Hepatocyte (in vitro differentiated cells): ENCODE data around the gene PDE4D. TPM values are rescaled to one million over a fixed set of nuclear protein-coding genes. Genes with fewer than 3 reads are reported as not detected.

Experiments used
- DNase-seq: peaks from one replicate; pipeline ENCODE4 v3.0.0-alpha.2; 2016; ENCODE audit warnings: low spot score
- H2AFZ ChIP-seq: fragments of 200-600 bp; sonication (generic); 2 replicates; pipeline ENCODE4 v1.6.0; 2016; ENCODE audit warnings: antibody characterized with exemption, mild to moderate bottlenecking
- H3K27ac ChIP-seq: fragments of 200-600 bp; sonication (generic); 2 replicates; pipeline ENCODE4 v1.5.1; 2016; ENCODE audit warnings: mild to moderate bottlenecking
- H3K27me3 ChIP-seq: fragments of 200-600 bp; sonication (generic); 2 replicates; pipeline ENCODE4 v1.6.1; 2016
- H3K36me3 ChIP-seq: fragments of 200-600 bp; sonication (generic); replicated peaks from 2 replicates; pipeline ENCODE4 v1.5.1; 2016; ENCODE audit warnings: low read depth; ENCODE audit not compliant: insufficient read depth
- H3K4me1 ChIP-seq: fragments of 200-600 bp; sonication (generic); 2 replicates; pipeline ENCODE4 v1.5.1; 2016; ENCODE audit warnings: mild to moderate bottlenecking, moderate library complexity; ENCODE audit not compliant: insufficient read depth
- H3K4me2 ChIP-seq: fragments of 200-600 bp; sonication (generic); 2 replicates; pipeline ENCODE4 v1.6.0; 2016
- H3K4me3 ChIP-seq: fragments of 200-600 bp; sonication (generic); 2 replicates; pipeline ENCODE4 v1.5.1; 2016; ENCODE audit warnings: mild to moderate bottlenecking
- H3K79me2 ChIP-seq: fragments of 200-600 bp; sonication (generic); 2 replicates; pipeline ENCODE4 v1.6.0; 2017; ENCODE audit warnings: mild to moderate bottlenecking
- H3K9me2 ChIP-seq: fragments of 200-600 bp; sonication (generic); replicated peaks from 2 replicates; pipeline ENCODE4 v1.6.0; 2017; ENCODE audit warnings: mild to moderate bottlenecking; ENCODE audit not compliant: insufficient read depth
- H3K9me3 ChIP-seq: fragments of 200-600 bp; sonication (generic); 2 replicates; pipeline ENCODE4 v1.5.1; 2016; ENCODE audit warnings: low read depth, mild to moderate bottlenecking
- H4K20me1 ChIP-seq: fragments of 200-600 bp; sonication (generic); 2 replicates; pipeline ENCODE4 v1.6.0; 2016; ENCODE audit warnings: mild to moderate bottlenecking; ENCODE audit not compliant: insufficient read depth, poor library complexity, severe bottlenecking
- CTCF ChIP-seq: fragments of 200-600 bp; sonication (generic); IDR thresholded peaks from 2 replicates; pipeline ENCODE4 v1.5.1; 2016; ENCODE audit warnings: antibody characterized with exemption, mild to moderate bottlenecking; ENCODE audit not compliant: poor library complexity
- EZH2 ChIP-seq: fragments of 200-600 bp; sonication (generic); IDR thresholded peaks from 2 replicates; pipeline ENCODE4 v1.6.1; 2016; ENCODE audit warnings: antibody characterized with exemption, mild to moderate bottlenecking, borderline replicate concordance
- EZH2phosphoT487 ChIP-seq: fragments of 200-600 bp; sonication (generic); IDR thresholded peaks from one replicate; pipeline ENCODE4 v1.6.1; 2018; ENCODE audit warnings: antibody characterized with exemption, mild to moderate bottlenecking, low read depth, moderate library complexity; ENCODE audit not compliant: unreplicated experiment, severe bottlenecking
- WGBS: methylation state at CpG from one replicate; pipeline ENCODE4 v1.1.6; 2016; ENCODE audit warnings: low lambda C conversion rate; ENCODE audit errors: missing lambda C conversion rate; 5-methylcytosine and 5-hydroxymethylcytosine counted together
- polyA plus RNA-seq: library from polyadenylated mRNA; unstranded; fragments of >200 nt; fragmentation: Nextera tagmentation; extraction: Ambion mirVana; gene quantifications from 2 replicates; pipeline ENCODE4 v1.2.1, GENCODE V29; 2016
- total RNA-seq: library from RNA; depleted of rRNA; stranded (reverse); fragments of >200 nt; gene quantifications from 2 replicates; pipeline ENCODE4 v1.2.3, GENCODE V29; 2014

The PDE4D gene
- total and polyA plus RNA-seq, 2 experiments from 2014 or later, result 14.5 to 45.2 TPM

GRCh38 chr5:59772206-59772605, 121.3 kb downstream of the PDE4D start:
- H3K4me3 ChIP-seq, result no peak overlapping the region
- no peaks in the 10 kb centered on the region for H3K9me3 ChIP-seq
- no peak overlapping the region for H3K27ac ChIP-seq
- H4K20me1 ChIP-seq, result no peaks in the 10 kb centered on the region
- no peaks in the 10 kb centered on the region for H3K36me3 ChIP-seq
- peaks cover 6% of the 10 kb centered on the region for H3K4me1 ChIP-seq
- 97% methylated on average over 2 of the region's 2 CpGs for WGBS
- no peaks in the 10 kb centered on the region for H3K9me2 ChIP-seq
- peaks cover under 1% of the 10 kb centered on the region for H3K79me2 ChIP-seq
- DNase-seq, result no peak
- H3K4me2 ChIP-seq, result no peak overlapping the region
- H2AFZ ChIP-seq, result no peak overlapping the region
- no peak for TF ChIP-seq EZH2phosphoT487
- TF ChIP-seq CTCF, result no peak
- no peak for TF ChIP-seq EZH2
- H3K27me3 ChIP-seq, result no peaks in the 10 kb centered on the region

GRCh38 chr5:59770953-59771352, 122.6 kb downstream of the PDE4D start:
- no peak for DNase-seq
- peaks cover 6% of the 10 kb centered on the region for H3K4me1 ChIP-seq
- H4K20me1 ChIP-seq, result no peaks in the 10 kb centered on the region
- H3K36me3 ChIP-seq, result no peaks in the 10 kb centered on the region
- peaks cover 8% of the 10 kb centered on the region for H3K79me2 ChIP-seq
- no peak overlapping the region for H3K27ac ChIP-seq
- no peaks in the 10 kb centered on the region for H3K27me3 ChIP-seq
- no peaks in the 10 kb centered on the region for H3K9me2 ChIP-seq
- H3K4me2 ChIP-seq, result no peak overlapping the region
- 94% methylated on average over 4 of the region's 4 CpGs for WGBS
- H3K9me3 ChIP-seq, result no peaks in the 10 kb centered on the region
- no peak overlapping the region for H2AFZ ChIP-seq
- TF ChIP-seq EZH2phosphoT487 (no peak), EZH2 (no peak), CTCF (no peak)
- H3K4me3 ChIP-seq, result no peak overlapping the region

GRCh38 chr5:59769832-59770231, 123.7 kb downstream of the PDE4D start:
- TF ChIP-seq EZH2phosphoT487 (no peak), EZH2 (no peak), CTCF (no peak)
- no peak overlapping the region for H3K4me3 ChIP-seq
- no peak overlapping the region for H3K4me2 ChIP-seq
- DNase-seq, result no peak
- H4K20me1 ChIP-seq, result no peaks in the 10 kb centered on the region
- H3K9me3 ChIP-seq, result no peaks in the 10 kb centered on the region
- no peaks in the 10 kb centered on the region for H3K9me2 ChIP-seq
- H3K4me1 ChIP-seq, result peaks cover 6% of the 10 kb centered on the region
- H2AFZ ChIP-seq, result no peak overlapping the region
- peaks cover 16% of the 10 kb centered on the region for H3K79me2 ChIP-seq
- no peaks in the 10 kb centered on the region for H3K27me3 ChIP-seq
- H3K27ac ChIP-seq, result no peak overlapping the region
- no peaks in the 10 kb centered on the region for H3K36me3 ChIP-seq

GRCh38 chr5:59769041-59769360, 124.5 kb downstream of the PDE4D start:
- H3K4me3 ChIP-seq, result peak overlapping the region; percentile 75
- TF ChIP-seq EZH2phosphoT487 (no peak), CTCF (no peak), EZH2 (no peak)
- no peaks in the 10 kb centered on the region for H3K9me2 ChIP-seq
- peak overlapping the region; percentile 71 for H3K4me2 ChIP-seq
- WGBS, result 29% methylated on average over 1 of the region's 1 CpG
- DNase-seq, result no peak
- H4K20me1 ChIP-seq, result no peaks in the 10 kb centered on the region
- no peaks in the 10 kb centered on the region for H3K36me3 ChIP-seq
- peaks cover 6% of the 10 kb centered on the region for H3K4me1 ChIP-seq
- H2AFZ ChIP-seq, result peak overlapping the region; percentile 77
- peaks cover 19% of the 10 kb centered on the region for H3K79me2 ChIP-seq
- H3K27me3 ChIP-seq, result no peaks in the 10 kb centered on the region
- H3K27ac ChIP-seq, result peak overlapping the region; percentile 83
- H3K9me3 ChIP-seq, result no peaks in the 10 kb centered on the region
